ENCODE measurements around the gene AMER1. TPM values are rescaled to one million over a fixed set of nuclear protein-coding genes. Genes with fewer than 3 reads are reported as not detected.

AMER1 gene
- total and polyA plus RNA-seq, 4 donors = 7.5 to 11.7 (median 11.0) TPM

Small RNA genes within 50 kb of the gene (small RNA-seq; reads per million reads assigned to genes)
- not detected for gene RN7SL799P (ENCODE audit: low replicate concordance)

Other genes starting within 250 kb of the AMER1 start
- gene ASB12, start 24.9 kb upstream of the AMER1 start, total RNA-seq = under 1 TPM; 0.22 to 0.30 TPM
- gene ASB12, start 24.9 kb upstream of the AMER1 start, polyA plus RNA-seq (ENCODE audit: insufficient read length in 2 of 2) = 1 to 10 TPM in 1 of 2 donors, under 1 TPM in 1; 0.60 to 1.2 TPM
- gene MTMR8, start 189.7 kb upstream of the AMER1 start, total RNA-seq = 1 to 10 TPM; 4.0 to 4.5 TPM
- 1 to 10 TPM; 1.5 to 1.9 TPM for gene MTMR8, start 189.7 kb upstream of the AMER1 start, polyA plus RNA-seq (ENCODE audit: insufficient read length in 2 of 2)

All from spinal cord (tissue), 4 donors.